ENCODE measurements around the gene ANKRD11. TPM values are rescaled to one million over a fixed set of nuclear protein-coding genes. Genes with fewer than 3 reads are reported as not detected.

The ANKRD11 gene
- 10 to 100 TPM; 37.1 to 73.5 TPM for polyA plus RNA-seq

DNA sequence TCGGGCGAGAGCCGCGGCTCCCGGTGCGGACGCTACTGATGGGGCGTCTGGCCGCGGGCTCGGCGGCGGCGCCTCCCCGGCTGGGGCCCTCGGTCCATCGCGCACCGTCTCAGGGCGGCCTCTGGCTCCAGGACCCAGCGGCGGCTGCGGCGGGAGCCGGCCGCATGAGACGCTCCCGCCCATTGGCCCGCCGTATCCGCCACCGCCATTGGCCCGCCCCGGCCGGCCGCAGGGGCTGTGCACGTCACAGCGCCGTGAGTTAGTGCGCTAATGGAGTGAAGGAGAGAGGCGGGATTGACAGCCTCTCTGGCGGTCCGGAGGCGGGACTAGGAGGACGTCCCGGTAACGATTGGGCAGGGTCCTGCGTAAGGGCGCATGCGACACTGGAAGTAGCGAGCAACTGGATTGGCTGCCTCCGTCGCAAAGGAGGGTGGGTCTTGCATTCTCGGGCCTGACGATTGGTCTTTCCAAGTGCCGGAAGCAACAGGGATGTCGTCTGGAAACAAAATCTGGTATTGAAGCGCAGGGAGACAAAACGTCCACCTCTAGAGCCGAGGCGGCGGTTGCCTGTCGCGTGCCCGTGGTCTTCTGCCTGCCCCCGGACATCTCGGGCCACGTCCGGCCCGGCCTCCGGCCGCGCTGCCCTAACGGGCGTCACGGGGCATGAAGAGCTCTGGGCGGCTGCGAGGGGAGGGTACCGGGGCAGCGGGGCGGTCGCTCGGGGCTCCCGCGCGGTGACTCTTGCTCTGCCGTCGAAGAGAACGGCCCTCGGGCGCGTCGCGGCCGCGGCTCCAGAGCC lies at the start of gene ANKRD11:
TSS of gene ANKRD11 (minus strand) at position 123 of the 799 bp plus-strand sequence. CDS start 173,542 bp downstream, outside the sequence.
- Histone ChIP-seq H3K27ac (ENCODE audit: low read depth in 2 of 2, low read length in 1 of 2) (peak within 1 kb of the TSS; percentile 97 to 98), H3K9me3 (ENCODE audit: control insufficient read depth in 2 of 2, insufficient read depth in 1 of 2, low read depth in 1 of 2, low read length in 1 of 2) (no peaks in the 10 kb centered on the region), H3K4me3 (ENCODE audit: low read depth in 1 of 2, low read length in 2 of 2) (peak within 1 kb of the TSS; percentile 79 to 87), H3K36me3 (ENCODE audit: control insufficient read depth in 2 of 2, insufficient read depth in 2 of 2, low read length in 1 of 2) (peaks cover 0 to 8% of the 10 kb centered on the region in 2 donors), H3K27me3 (ENCODE audit: control insufficient read depth in 1 of 2, insufficient read depth in 2 of 2, low read length in 2 of 2) (no peaks in the 10 kb centered on the region), H3K4me1 (ENCODE audit: control insufficient read depth in 2 of 2, insufficient read depth in 2 of 2, low read length in 1 of 2) (peaks cover 2 to 4% of the 10 kb centered on the region in 2 donors)
- WGBS, 2 donors: 0% methylated on average over 84 to 96 of the region's 96 CpGs

DNA sequence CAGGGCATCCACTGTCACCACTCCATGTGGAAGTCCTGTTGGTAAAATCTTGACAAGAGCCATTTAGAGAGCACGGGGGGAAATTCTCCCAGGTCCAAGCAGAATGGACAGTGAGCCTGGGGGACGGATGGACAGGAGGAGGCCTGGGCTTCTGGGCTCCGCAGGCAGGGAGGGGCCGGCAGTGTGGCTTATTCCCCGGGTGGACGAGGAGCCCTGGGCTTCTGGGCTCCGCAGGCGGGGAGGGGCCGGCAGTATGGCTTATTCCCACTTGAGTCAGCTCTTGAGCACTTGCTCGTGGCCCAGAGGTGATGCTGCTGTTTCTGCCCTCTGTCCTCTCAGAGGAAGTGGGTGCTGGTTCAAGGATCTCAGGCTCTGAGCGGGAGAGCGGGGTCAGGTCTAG lies 47.9 kb upstream of the ANKRD11 start:
- Histone ChIP-seq H3K4me1 (ENCODE audit: control insufficient read depth in 2 of 2, insufficient read depth in 2 of 2, low read length in 1 of 2) (no peaks in the 10 kb centered on the region), H3K4me3 (ENCODE audit: low read depth in 1 of 2, low read length in 2 of 2) (no peak overlapping the region), H3K27me3 (ENCODE audit: control insufficient read depth in 1 of 2, insufficient read depth in 2 of 2, low read length in 2 of 2) (no peaks in the 10 kb centered on the region), H3K36me3 (ENCODE audit: control insufficient read depth in 2 of 2, insufficient read depth in 2 of 2, low read length in 1 of 2) (peaks cover 19 to 32% of the 10 kb centered on the region in 2 donors), H3K9me3 (ENCODE audit: control insufficient read depth in 2 of 2, insufficient read depth in 1 of 2, low read depth in 1 of 2, low read length in 1 of 2) (peaks cover 0 to 2% of the 10 kb centered on the region in 2 donors), H3K27ac (ENCODE audit: low read depth in 2 of 2, low read length in 1 of 2) (no peak overlapping the region)
- WGBS, 2 donors: 94% methylated on average over 7 to 12 of the region's 12 CpGs

- Histone ChIP-seq H3K4me1 (ENCODE audit: control insufficient read depth in 2 of 2, insufficient read depth in 2 of 2, low read length in 1 of 2) (no peaks in the 10 kb centered on the region), H3K4me3 (ENCODE audit: low read depth in 1 of 2, low read length in 2 of 2) (no peak overlapping the region), H3K36me3 (ENCODE audit: control insufficient read depth in 2 of 2, insufficient read depth in 2 of 2, low read length in 1 of 2) (peaks cover 19 to 32% of the 10 kb centered on the region in 2 donors), H3K27me3 (ENCODE audit: control insufficient read depth in 1 of 2, insufficient read depth in 2 of 2, low read length in 2 of 2) (no peaks in the 10 kb centered on the region), H3K27ac (ENCODE audit: low read depth in 2 of 2, low read length in 1 of 2) (no peak overlapping the region), H3K9me3 (ENCODE audit: control insufficient read depth in 2 of 2, insufficient read depth in 1 of 2, low read depth in 1 of 2, low read length in 1 of 2) (peaks cover 0 to 2% of the 10 kb centered on the region in 2 donors)
- 93 to 94% methylated on average over 7 of the region's 7 CpGs for WGBS, 2 donors
Measured at GRCh38 chr16:89537549-89537925, 47.2 kb upstream of the ANKRD11 start.

DNA sequence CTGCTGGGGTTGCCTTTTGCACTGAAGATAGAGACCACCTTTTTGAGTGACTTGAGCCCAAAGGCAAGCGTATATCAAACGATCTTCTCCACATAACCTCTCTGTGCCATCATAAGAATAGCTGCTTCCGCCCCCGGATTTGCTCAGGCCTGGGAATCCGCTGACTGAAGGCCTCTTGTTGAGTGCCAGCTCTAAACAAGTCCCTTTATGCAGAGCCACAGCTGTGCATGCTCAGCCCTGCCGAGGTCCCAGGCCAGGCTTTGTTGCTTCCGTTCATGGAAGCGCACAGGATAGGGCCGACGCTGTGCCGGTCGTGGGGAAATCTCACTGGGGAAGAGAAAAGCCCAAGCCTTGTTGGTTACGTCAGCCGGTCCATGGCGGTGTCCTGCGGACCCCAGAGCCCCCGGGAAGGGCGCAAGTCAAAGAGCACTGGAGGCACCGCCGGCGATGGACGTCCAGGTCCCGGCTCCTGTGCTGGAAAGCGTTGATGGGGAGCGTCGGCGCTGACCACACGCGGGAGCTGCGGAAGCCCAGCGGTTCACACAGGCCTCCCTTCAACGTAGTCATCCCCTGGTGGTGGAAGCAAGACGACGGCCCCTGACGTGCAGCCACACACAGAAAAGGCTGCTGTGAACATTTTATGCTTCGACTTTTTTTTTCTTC lies 46.7 kb upstream of the ANKRD11 start:
- H3K9me3 ChIP-seq (ENCODE audit: control insufficient read depth in 2 of 2, insufficient read depth in 1 of 2, low read depth in 1 of 2, low read length in 1 of 2): peaks cover 0 to 2% of the 10 kb centered on the region in 2 donors
- H3K27me3 ChIP-seq (ENCODE audit: control insufficient read depth in 1 of 2, insufficient read depth in 2 of 2, low read length in 2 of 2): no peaks in the 10 kb centered on the region
- no peaks in the 10 kb centered on the region for H3K4me1 ChIP-seq (ENCODE audit: control insufficient read depth in 2 of 2, insufficient read depth in 2 of 2, low read length in 1 of 2)
- no peak overlapping the region for H3K27ac ChIP-seq (ENCODE audit: low read depth in 2 of 2, low read length in 1 of 2)
- 85 to 89% methylated on average over 35 to 36 of the region's 36 CpGs for WGBS, 2 donors
- no peak overlapping the region for H3K4me3 ChIP-seq (ENCODE audit: low read depth in 1 of 2, low read length in 2 of 2)
- peaks cover 19 to 35% of the 10 kb centered on the region in 2 donors for H3K36me3 ChIP-seq (ENCODE audit: control insufficient read depth in 2 of 2, insufficient read depth in 2 of 2, low read length in 1 of 2)

DNA sequence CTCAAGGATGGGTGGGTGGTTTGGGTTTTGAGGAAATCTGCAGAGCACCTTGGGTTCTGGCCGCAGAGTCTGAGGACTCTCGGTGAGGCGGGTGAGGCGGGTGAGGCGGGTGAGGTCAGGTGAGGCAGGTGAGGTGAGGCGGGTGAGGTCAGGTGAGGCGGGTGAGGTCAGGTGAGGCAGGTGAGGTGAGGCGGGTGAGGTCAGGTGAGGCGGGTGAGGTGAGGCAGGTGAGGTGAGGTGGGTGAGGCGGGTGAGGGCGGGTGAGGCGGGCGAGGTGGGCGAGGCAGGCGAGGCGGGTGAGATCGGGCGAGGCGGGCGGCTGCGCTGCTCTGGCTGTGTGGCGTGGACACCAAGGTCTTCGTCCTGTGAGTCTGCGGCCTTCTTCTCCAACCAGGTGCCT lies 46.0 kb upstream of the ANKRD11 start:
- Histone ChIP-seq H3K4me3 (ENCODE audit: low read depth in 1 of 2, low read length in 2 of 2) (no peak overlapping the region), H3K27ac (ENCODE audit: low read depth in 2 of 2, low read length in 1 of 2) (no peak overlapping the region), H3K4me1 (ENCODE audit: control insufficient read depth in 2 of 2, insufficient read depth in 2 of 2, low read length in 1 of 2) (no peaks in the 10 kb centered on the region), H3K36me3 (ENCODE audit: control insufficient read depth in 2 of 2, insufficient read depth in 2 of 2, low read length in 1 of 2) (peaks cover 19 to 41% of the 10 kb centered on the region in 2 donors), H3K9me3 (ENCODE audit: control insufficient read depth in 2 of 2, insufficient read depth in 1 of 2, low read depth in 1 of 2, low read length in 1 of 2) (peaks cover 0 to 2% of the 10 kb centered on the region in 2 donors), H3K27me3 (ENCODE audit: control insufficient read depth in 1 of 2, insufficient read depth in 2 of 2, low read length in 2 of 2) (no peaks in the 10 kb centered on the region)
- 80 to 97% methylated on average over 7 to 22 of the region's 24 CpGs for whole genome bisulfite sequencing, 2 donors

- no peak overlapping the region for H3K27ac ChIP-seq (ENCODE audit: low read depth in 2 of 2, low read length in 1 of 2)
- H3K4me1 ChIP-seq (ENCODE audit: control insufficient read depth in 2 of 2, insufficient read depth in 2 of 2, low read length in 1 of 2): no peaks in the 10 kb centered on the region
- no peaks in the 10 kb centered on the region for H3K27me3 ChIP-seq (ENCODE audit: control insufficient read depth in 1 of 2, insufficient read depth in 2 of 2, low read length in 2 of 2)
- 58 to 61% methylated on average over 11 of the region's 11 CpGs for WGBS, 2 donors
- peaks cover 0 to 2% of the 10 kb centered on the region in 2 donors for H3K9me3 ChIP-seq (ENCODE audit: control insufficient read depth in 2 of 2, insufficient read depth in 1 of 2, low read depth in 1 of 2, low read length in 1 of 2)
- no peak overlapping the region for H3K4me3 ChIP-seq (ENCODE audit: low read depth in 1 of 2, low read length in 2 of 2)
- H3K36me3 ChIP-seq (ENCODE audit: control insufficient read depth in 2 of 2, insufficient read depth in 2 of 2, low read length in 1 of 2): peaks cover 26 to 55% of the 10 kb centered on the region in 2 donors
Measured at GRCh38 chr16:89534252-89534756, 43.9 kb upstream of the ANKRD11 start.

- Histone ChIP-seq H3K27me3 (ENCODE audit: control insufficient read depth in 1 of 2, insufficient read depth in 2 of 2, low read length in 2 of 2) (no peaks in the 10 kb centered on the region), H3K4me1 (ENCODE audit: control insufficient read depth in 2 of 2, insufficient read depth in 2 of 2, low read length in 1 of 2) (no peaks in the 10 kb centered on the region), H3K27ac (ENCODE audit: low read depth in 2 of 2, low read length in 1 of 2) (no peak overlapping the region), H3K4me3 (ENCODE audit: low read depth in 1 of 2, low read length in 2 of 2) (no peak overlapping the region), H3K9me3 (ENCODE audit: control insufficient read depth in 2 of 2, insufficient read depth in 1 of 2, low read depth in 1 of 2, low read length in 1 of 2) (peaks cover 0 to 2% of the 10 kb centered on the region in 2 donors), H3K36me3 (ENCODE audit: control insufficient read depth in 2 of 2, insufficient read depth in 2 of 2, low read length in 1 of 2) (peaks cover 32 to 47% of the 10 kb centered on the region in 2 donors)
- 87 to 89% methylated on average over 31 of the region's 31 CpGs for WGBS, 2 donors
Measured at GRCh38 chr16:89531821-89532526, 41.6 kb upstream of the ANKRD11 start.

- H3K27ac ChIP-seq (ENCODE audit: low read depth in 2 of 2, low read length in 1 of 2): no peak overlapping the region
- H3K36me3 ChIP-seq (ENCODE audit: control insufficient read depth in 2 of 2, insufficient read depth in 2 of 2, low read length in 1 of 2): peaks cover 36 to 48% of the 10 kb centered on the region in 2 donors
- no peaks in the 10 kb centered on the region for H3K4me1 ChIP-seq (ENCODE audit: control insufficient read depth in 2 of 2, insufficient read depth in 2 of 2, low read length in 1 of 2)
- WGBS, 2 donors: 92 to 94% methylated on average over 36 to 37 of the region's 37 CpGs
- no peak overlapping the region for H3K4me3 ChIP-seq (ENCODE audit: low read depth in 1 of 2, low read length in 2 of 2)
- H3K9me3 ChIP-seq (ENCODE audit: control insufficient read depth in 2 of 2, insufficient read depth in 1 of 2, low read depth in 1 of 2, low read length in 1 of 2): no peaks in the 10 kb centered on the region
- no peaks in the 10 kb centered on the region for H3K27me3 ChIP-seq (ENCODE audit: control insufficient read depth in 1 of 2, insufficient read depth in 2 of 2, low read length in 2 of 2)
Measured at GRCh38 chr16:89530401-89531381, 40.3 kb upstream of the ANKRD11 start.

Data from esophagus (tissue), 2 donors.